HG03095 (cell line): Measurements from ENCODE around the gene TXLNB.

Experiments used
- ATAC-seq: cut with Tn5 transposase; IDR thresholded peaks from one replicate; pipeline ENCODE4 v1.9.1; 2021; ENCODE audit warnings: moderate library complexity; ENCODE audit not compliant: unreplicated experiment

TXLNB gene

DNA sequence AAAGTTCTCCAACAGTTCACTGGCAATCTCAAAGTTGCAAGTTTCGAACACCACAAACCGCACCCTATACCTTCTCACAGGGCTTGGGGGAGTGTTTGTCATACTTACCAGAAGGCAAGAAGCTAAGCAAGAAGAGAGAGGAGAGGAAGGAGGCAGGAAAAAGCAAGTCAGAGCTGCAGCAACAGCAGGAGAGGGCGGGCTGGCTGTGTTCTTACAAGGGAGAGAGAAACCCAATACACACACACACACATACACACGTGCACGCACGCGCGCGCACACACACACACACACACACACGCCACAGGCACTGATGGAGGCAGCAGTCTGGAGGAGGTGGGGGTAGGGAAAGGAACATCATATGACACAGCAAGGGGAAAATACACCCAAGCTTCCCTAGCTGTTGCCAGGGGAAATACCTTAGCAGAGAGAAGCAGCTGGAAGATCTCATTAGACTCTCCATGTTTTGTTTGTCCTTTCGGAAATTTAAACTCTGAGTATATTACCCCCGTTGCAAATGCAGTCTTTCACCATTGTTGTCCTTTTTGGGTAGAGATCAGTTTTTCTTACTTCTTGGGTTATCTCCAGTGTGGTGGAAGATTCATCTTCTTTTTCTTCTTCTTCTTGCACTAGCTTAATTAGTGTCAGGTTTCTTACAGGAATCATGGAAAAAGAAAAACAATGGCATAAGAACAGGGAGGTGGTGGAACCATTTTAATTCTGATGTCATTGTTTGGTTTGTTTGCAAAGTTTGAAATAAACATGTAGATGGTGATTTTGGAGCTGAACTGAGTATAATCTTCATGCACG, at the start of gene TXLNB:
TSS of gene TXLNB (minus strand) at position 186 of the 807 bp plus-strand sequence. CDS start 3,099 bp downstream, outside the sequence.
- peak; percentile 59 for ATAC-seq

GRCh38 chr6:139341060-139341459, 49.3 kb upstream of the TXLNB start:
- ATAC-seq, result no peak

DNA sequence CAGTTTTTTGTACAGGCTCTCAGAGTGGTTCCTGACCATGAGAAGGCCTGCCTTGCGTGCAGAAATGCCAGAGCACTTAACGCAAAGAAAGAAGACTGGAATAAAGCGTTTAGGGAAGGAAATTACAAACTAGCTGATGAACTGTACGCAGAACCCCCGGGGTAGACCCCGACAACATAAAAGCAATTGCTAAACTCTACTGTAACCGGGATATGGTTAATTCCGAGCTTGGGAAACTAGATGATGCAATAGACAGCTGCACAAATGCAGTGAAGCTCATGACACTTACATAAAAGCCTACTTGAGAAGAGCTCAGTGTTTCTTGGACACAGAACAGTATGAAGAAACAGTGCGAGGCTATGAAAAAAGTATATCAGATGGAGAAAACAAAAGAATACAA, 47.0 kb upstream of the TXLNB start:
- ATAC-seq, result no peak

GRCh38 chr6:139337830-139338229, 46.0 kb upstream of the TXLNB start:
- no peak for ATAC-seq

DNA sequence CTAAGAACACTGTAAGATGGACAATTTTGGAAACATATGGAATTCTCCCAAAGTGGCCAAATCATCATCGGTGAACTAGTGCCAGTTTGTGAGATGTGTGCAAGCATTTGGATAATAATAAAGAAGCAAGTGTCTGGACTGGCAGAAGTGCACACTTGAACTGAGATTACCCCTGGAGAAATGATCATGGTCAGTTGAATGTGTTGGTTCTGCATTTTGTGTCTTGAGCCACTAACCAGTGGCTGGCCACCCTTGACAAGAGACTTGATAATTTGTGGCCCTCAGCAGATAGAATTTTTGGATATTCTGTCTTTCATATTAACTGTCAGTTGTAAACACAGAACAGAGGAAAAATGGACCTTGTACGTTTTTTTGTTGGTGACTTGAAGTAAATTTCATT, 45.2 kb upstream of the TXLNB start:
- no peak for ATAC-seq

DNA sequence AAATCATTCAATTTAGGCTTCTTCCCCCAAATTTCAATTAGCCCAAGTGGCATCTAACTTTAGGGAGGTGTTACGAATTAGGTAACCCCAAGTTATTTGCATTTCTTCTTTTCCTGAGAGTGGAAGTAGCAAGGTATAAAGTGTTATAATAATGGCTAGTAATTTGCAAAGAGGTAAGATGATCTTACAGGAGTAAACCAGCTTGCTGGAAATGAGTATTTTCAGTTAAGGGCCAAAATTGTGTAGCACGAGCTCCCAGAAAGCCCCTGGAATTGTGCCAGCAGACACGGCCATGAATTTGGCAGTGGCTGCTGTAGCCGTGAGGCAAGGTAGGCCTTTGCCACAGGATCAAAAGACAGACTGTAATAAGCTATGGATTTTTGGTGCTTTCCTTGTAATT, 44.7 kb upstream of the TXLNB start:
- ATAC-seq, result no peak

DNA sequence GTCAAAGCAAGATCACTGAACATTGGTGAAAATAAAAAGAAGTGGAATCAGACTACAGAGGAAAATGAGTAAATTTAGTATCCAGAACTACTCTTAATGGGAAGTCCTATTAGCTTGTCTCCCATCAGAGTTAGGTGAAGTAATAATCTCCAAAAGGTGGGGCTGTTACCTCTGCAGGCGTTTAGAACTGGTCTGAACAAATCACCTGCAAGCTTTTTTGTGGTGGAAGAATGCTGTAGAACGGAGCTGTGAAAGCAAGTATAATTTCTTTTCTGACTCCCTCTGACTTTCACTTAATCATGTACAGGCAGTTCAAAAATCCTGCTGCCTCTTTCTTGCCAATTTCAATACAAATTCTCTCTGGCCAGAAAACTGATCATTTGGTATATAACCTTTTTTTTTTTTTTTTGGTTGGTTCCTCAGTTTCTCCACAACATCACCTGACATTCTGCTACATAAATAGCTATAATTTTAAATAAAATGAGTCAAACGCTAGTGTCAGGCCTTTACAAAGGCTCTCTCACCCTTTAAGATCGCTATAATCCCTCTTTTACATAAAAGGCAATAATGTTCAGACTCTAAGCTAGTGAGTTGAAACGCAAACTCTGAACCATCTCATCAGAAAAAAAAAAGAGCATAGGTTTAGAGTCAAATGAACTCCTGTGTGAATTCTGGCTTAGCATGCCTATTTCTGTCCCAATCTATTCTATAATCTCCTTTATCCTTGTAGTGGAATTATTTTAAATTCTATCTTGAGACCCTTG, 43.8 kb upstream of the TXLNB start:
- no peak for ATAC-seq

GRCh38 chr6:139334806-139335446, 43.1 kb upstream of the TXLNB start:
- ATAC-seq, result no peak

DNA sequence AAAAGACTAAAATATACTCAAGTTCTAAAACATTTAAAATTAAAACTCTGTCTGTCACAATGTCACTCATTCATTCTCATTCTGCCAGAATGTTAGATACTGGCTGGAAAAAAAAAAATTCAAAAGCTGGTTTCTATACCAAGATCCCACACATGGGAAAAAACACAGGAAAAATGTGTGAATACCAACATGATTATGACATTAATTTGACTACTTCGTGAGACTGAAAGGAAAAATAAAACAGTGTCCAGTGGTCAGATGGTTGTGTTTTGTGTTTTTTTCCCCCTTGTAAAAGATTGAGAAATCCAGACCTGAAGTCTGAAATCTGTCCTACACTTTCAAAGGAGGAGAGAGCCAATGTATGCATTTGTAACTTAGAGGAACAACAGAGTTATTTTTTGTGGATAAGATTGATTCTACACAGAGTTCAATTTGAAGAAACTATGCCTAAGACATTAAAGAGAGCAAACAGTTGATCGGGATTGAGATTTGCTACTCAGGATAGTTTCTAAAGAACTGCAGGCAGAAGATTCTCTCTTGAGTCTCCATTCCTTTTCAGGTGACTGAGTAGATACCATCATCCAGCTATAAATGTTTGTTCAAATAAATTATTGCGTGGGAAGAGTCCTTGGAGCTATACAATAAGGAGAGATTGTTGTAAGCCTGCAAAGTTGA, 39.2 kb upstream of the TXLNB start:
- ATAC-seq, result no peak

DNA sequence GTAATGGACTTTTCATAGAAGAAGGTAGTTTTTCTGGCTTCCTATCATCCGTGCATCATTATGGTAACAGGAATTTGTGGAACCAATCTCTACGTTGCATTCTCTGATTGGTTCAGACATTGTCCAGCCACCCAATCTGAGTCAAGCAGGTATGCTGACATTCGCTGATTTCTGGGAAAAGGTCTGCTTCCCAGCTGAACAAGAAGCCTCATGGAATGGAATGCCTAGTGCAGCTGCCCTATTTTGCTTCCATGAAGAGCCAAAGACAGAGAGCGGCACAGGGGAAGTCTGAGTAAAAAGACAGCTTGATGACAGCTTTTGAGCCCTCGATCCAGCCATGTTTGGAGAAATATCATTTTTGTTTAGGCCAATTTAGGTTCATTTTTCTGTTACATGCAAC, 38.5 kb upstream of the TXLNB start:
- ATAC-seq, result no peak

DNA sequence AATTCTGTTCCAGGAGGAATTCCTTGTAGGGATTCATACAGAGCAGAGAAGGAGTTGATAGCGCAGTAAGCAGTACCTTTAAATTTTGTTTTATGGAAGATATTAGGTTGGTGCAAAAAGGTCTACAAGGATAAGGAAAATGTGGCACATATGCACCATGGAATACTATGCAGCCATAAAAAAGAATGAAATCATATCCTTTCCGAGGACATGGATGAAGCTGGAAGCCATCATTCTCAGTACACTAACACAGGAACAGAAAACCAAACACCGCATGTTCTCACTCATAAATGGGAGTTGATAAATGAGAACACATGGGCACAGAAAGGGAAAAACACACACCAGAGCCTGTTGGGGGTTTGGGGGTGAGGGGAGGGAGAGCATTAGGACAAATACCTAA, 37.4 kb upstream of the TXLNB start:
- no peak for ATAC-seq

- no peak for ATAC-seq
Observed at GRCh38 chr6:139327038-139327437, 35.2 kb upstream of the TXLNB start.

DNA sequence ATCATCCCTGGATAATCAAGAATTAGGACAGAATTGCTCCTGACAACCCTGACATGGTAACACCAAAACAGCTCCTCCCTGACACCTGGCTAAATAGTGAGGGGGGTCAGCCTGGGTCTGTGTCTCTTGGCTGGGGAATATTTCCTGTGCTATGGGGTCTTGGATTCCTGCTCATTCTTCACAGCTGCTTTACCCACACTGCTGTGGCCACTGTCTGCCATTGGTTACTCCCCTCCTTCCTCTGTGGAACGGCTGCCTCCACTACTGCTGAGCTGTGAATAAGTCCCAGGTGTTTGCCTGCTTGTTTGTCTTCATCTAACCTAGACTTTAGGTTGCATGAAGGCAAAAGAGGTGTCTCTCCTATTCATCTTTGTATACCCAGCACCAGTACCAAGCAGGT, 33.9 kb upstream of the TXLNB start:
- ATAC-seq, result no peak

GRCh38 chr6:139325125-139325524, 33.3 kb upstream of the TXLNB start:
- no peak for ATAC-seq

DNA sequence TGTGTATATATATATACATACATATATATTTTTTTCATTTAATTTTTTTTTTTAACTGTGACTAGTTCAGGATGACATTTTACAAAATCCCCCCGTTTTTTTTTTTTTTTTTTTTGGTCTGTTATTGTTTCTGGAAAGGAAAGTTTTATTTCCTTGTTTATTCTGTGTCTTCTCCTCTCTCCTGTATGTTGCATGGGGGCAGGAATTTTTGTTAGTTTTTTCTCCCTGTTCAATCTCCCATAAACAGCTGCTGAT, 32.4 kb upstream of the TXLNB start:
- ATAC-seq, result no peak

GRCh38 chr6:139323511-139324300, 31.9 kb upstream of the TXLNB start:
- no peak for ATAC-seq

DNA sequence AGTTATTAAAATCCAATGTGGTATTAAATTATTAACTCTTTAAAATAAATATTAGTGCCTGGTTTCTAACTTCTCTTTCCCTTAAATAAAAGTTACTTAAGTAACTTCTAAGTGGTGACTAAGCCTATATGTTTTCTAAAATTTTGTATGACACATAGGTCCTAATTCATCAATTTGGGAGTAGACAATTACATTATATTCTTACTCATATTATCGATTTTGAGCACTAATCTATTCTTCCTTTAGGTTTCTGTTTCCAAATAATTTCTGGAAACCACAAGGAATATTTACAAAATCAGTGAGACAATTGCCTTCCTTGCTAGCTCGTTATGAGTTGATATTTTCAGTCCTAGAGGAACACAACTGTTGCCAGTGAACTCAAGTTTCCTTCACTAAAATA, 28.3 kb upstream of the TXLNB start:
- no peak for ATAC-seq

GRCh38 chr6:139316622-139317317, 25.0 kb upstream of the TXLNB start:
- no peak for ATAC-seq

- ATAC-seq, result no peak
Observed at GRCh38 chr6:139313784-139314545, 22.2 kb upstream of the TXLNB start.
